GM19025 (cell line): ENCODE measurements around the gene PRKCA.
"Not testable (repeated sequence)": the region's sequence is repeated elsewhere in the genome, so short reads cannot be mapped to it uniquely, and the experiment has no call there.

ENCODE experiments used
- ATAC-seq: cut with Tn5 transposase; IDR thresholded peaks from one replicate; pipeline ENCODE4 v1.9.1; 2021; ENCODE audit warnings: mild to moderate bottlenecking, low read depth, moderate library complexity; ENCODE audit not compliant: unreplicated experiment

Gene PRKCA

GRCh38 chr17:66582373-66583111 lies 280.1 kb downstream of the PRKCA start:
- no peak for ATAC-seq

GRCh38 chr17:66583112-66583748 lies 280.8 kb downstream of the PRKCA start:
- no peak for ATAC-seq

- no peak for ATAC-seq
Measured at GRCh38 chr17:66584927-66585326, 282.5 kb downstream of the PRKCA start.

- no peak for ATAC-seq
Measured at GRCh38 chr17:66585472-66585871, 283.1 kb downstream of the PRKCA start.

- no peak for ATAC-seq
Measured at GRCh38 chr17:66589892-66590291, 287.5 kb downstream of the PRKCA start.

- ATAC-seq = no peak
Measured at GRCh38 chr17:66593116-66593515, 290.7 kb downstream of the PRKCA start.

- no peak for ATAC-seq
Measured at GRCh38 chr17:66595893-66596292, 293.5 kb downstream of the PRKCA start.

GRCh38 chr17:66602659-66603384 lies 300.4 kb downstream of the PRKCA start:
- ATAC-seq = no peak

GRCh38 chr17:66604376-66604775 lies 302.0 kb downstream of the PRKCA start:
- no peak for ATAC-seq

GRCh38 chr17:66605541-66605940 lies 303.1 kb downstream of the PRKCA start:
- ATAC-seq = no peak

GRCh38 chr17:66610361-66611133 lies 308.1 kb downstream of the PRKCA start:
- no peak for ATAC-seq

GRCh38 chr17:66611397-66611796 lies 309.0 kb downstream of the PRKCA start:
- no peak for ATAC-seq

GRCh38 chr17:66612993-66613392 lies 310.6 kb downstream of the PRKCA start:
- no peak for ATAC-seq

- ATAC-seq = no peak
Measured at GRCh38 chr17:66614469-66614868, 312.1 kb downstream of the PRKCA start.

- ATAC-seq = no peak
Measured at GRCh38 chr17:66619206-66619605, 316.8 kb downstream of the PRKCA start.

- no peak for ATAC-seq
Measured at GRCh38 chr17:66620528-66620927, 318.1 kb downstream of the PRKCA start.

GRCh38 chr17:66624630-66625029 lies 322.2 kb downstream of the PRKCA start:
- ATAC-seq = not testable (repeated sequence)

- no peak for ATAC-seq
Measured at GRCh38 chr17:66625311-66625767, 322.9 kb downstream of the PRKCA start.

GRCh38 chr17:66627985-66628384 lies 325.6 kb downstream of the PRKCA start:
- ATAC-seq = no peak

GRCh38 chr17:66629762-66630161 lies 327.3 kb downstream of the PRKCA start:
- no peak for ATAC-seq

GRCh38 chr17:66630379-66630778 lies 328.0 kb downstream of the PRKCA start:
- ATAC-seq = no peak
